ENCODE data around the gene NRIP1.

NRIP1 gene

GRCh38 chr21:15006594-15007230, 58.1 kb downstream of the NRIP1 start:
- peak in 1 of 2 experiments; percentile 25 for DNase-seq

GRCh38 chr21:15005391-15005790, 59.4 kb downstream of the NRIP1 start:
- peak in 1 of 2 experiments; percentile 8 for DNase-seq

DNA sequence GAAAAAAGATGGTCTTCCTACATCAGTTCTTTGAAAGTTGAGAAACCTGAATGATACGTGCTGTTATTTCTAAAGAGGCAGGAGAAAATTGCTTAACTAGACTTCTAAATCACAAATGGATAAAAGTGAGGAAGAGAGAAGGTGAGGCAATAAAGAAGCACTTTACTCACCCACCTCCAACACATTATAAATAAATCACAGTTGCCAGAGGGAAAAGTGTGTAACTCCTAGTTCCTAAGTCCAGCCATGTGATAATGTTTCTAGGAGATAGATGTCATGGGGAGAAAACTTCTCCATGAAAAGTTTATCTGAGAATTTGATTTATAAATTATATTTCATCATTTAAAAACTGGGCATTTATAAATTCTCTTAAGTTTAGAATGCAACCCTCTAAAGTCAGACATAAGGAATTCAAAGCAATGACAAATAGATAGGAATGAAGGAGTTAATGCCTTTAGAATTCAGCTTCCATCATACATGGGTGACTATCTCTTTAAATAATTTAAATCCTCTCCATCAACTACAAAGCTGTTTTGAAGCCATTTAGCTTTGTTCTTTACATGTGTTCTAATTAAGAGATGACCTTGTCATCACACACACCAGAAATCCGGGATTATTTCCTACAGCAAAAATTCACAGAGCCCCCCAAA, 60.0 kb downstream of the NRIP1 start:
- no peak for DNase-seq

- peak; percentile 79 to 94 for DNase-seq
Observed at GRCh38 chr21:15003463-15004135, 61.2 kb downstream of the NRIP1 start.

GRCh38 chr21:15001857-15002606, 62.8 kb downstream of the NRIP1 start:
- peak; percentile 37 to 74 for DNase-seq

GRCh38 chr21:15001113-15001512, 63.7 kb downstream of the NRIP1 start:
- no peak for DNase-seq

DNA sequence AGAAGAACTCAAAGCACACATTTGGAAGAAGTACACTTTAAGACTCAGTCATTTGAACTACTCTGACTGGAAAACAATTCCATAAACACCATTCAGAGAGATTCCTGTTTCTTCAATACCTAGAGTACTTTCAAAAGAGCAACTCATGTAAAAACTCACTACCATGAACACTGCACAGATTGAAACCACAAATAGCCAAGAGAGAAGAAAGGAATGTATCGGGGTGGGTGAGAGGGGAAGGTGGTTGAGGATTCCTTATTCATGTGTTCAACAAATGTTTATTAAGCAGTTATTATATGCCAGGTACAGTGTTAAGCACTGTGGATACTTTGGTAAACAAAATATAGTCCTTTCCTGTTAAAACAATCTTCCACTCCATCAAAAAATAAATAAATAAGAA, 64.7 kb downstream of the NRIP1 start:
- DNase-seq, result no peak

DNA sequence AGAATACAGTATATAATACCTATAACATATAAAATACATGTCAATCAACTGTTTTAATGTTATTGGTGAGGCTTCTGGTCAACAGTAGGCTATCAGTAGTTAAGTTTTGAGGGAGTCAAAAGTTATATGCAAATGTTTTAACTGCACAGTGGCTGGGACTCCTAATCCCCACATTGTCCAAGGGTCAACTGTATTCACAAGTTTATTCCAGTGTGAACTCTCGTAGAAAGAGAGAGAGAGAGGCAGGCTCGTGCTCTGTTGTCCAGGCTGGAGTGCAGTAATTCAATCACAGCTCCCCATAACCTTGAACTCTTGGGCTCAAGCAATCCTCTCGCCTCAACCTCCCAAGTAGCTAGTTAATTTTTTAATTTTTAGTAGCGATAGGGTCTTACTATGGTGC, 66.0 kb downstream of the NRIP1 start:
- DNase-seq, result no peak

DNA sequence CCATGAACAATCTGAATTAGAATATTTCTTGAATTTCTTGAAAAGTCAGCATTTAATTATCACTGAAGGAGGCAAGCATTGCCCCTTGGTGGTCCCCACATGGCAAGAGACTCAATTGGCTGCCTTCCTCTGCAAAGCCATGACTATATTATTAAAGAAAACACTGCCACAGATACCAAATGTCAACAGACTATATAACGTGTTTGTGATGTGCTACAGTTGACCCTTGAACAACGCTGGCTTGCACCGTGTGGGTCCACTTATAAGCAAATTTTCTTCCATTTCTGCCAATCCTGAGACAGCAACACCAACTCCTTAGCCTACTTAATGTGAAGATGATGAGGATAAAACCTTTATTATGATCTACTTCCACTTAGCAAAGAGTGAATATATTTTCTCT, 66.5 kb downstream of the NRIP1 start:
- DNase-seq, result no peak

GRCh38 chr21:14995695-14996490, 68.9 kb downstream of the NRIP1 start:
- peak in 1 of 2 experiments; percentile 25 for DNase-seq

- no peak for DNase-seq
Observed at GRCh38 chr21:14995226-14995625, 69.6 kb downstream of the NRIP1 start.

DNA sequence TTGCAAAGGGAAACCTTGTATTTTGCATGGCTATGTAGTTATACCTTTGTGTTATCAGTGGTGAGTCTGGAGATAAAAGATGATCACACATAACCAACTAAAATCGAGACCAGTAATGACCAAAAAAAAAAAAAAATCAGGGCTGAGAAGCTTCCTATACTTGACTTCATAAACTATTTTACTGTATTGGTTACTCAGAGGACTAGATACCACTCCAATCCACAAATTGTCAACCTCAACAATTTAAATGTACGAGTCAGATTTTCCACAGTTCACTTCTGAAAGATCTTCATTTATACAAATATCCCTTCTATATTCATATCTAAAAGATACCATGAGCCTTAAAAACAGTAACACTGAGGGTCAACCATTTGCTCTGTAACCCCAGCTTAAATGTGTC, 71.7 kb downstream of the NRIP1 start:
- DNase-seq, result no peak

- DNase-seq, result no peak
Observed at GRCh38 chr21:14991957-14992356, 72.8 kb downstream of the NRIP1 start.

GRCh38 chr21:14989359-14989758, 75.4 kb downstream of the NRIP1 start:
- DNase-seq, result peak in 1 of 2 experiments; percentile 4

GRCh38 chr21:14988760-14989159, 76.0 kb downstream of the NRIP1 start:
- no peak for DNase-seq

DNA sequence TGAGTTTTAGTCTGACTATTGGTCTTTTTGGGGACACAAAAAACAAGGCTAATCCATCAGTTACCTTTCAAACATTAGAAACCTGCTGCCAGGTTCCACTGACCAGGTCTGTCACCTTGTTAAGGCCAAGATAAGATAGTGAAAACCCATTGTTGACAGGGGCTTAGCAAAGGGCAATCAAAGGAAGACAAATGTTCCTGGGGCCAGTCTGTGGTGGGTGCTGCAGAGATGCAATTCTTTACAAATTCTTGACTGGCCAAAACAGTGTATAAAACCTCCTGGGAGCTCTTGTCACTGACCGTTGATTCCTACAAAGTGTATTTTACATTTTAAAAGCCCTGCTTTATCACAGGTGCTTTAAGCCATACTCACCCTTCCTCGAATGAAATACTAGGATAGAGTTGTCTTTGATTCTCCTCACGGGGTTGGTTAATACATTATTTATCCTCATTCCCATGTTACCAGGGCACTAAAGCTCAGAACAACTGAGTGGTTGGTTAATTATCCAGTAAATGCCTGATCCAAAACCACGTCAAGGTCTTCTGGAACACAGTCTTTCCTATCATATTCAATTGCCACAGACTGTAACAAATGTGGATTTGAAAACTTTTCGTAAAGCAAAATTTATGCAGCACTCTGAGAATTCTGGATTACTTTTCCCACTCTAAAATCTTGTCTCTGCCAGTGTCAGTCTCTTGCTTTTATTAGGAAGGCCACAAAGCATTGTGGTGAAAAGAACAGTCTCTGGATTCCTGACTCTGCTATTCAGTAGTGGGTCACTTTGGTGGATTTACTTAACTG, 77.2 kb downstream of the NRIP1 start:
- no peak for DNase-seq

DNA sequence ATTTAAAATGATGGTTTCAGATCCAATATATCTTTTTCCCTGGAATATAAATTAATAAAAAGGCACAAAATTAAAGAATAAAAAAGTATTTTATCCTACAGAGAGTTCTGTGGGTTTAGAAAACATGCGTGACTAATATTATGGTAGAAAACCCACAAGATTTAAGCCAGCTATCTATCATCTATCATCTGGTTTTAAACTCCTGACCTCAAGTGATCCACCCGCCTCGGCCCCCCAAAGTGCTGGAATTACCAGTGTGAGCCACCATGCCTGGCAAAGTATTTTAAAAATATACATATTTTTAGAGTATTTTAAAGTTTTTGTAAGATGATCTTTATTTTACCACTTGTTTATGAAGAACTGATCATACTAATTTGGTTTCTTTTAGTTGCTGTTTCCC, 79.5 kb downstream of the NRIP1 start:
- DNase-seq, result no peak

- DNase-seq, result no peak
Observed at GRCh38 chr21:14982336-14982735, 82.5 kb downstream of the NRIP1 start.

DNA sequence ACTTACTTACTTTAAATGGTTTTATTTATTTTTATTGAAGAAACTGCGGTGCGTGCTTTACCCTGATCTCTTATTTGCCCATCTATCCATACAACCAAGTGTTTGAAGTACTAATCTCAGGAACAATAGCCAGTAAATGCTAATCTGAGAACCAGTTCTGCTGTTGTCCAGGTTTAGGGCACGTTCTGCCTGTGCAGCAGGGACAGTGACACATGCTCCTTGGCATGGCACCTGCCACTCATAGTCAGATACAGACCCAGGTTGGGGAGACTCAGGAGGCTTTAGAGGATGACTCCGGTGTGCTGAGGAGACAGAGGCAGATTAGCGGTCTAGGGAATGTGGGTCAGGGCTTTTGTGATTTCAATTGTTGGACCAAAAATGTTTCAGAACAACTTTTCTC, 83.6 kb downstream of the NRIP1 start:
- DNase-seq, result no peak

GRCh38 chr21:14979264-14979663, 85.5 kb downstream of the NRIP1 start:
- DNase-seq, result no peak

DNA sequence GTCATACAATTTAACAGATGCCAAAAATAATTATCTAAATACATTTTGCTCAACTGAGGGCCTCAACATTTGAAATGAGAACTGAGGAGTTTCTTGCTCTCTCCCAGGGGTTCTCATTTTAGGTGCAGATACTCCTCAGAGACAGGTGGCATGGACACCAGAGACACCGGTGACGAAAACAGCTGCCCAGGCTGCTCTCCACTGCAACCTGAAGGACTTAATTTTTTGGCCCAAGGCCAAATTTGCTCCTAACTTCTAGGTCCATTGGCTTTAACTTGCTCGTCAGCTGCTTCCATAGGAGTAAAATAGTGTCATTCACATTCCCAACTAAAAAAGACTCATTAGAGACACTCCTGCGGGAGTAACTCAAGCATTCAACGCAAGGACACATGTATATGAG, 87.0 kb downstream of the NRIP1 start:
- peak in 1 of 2 experiments; percentile 12 for DNase-seq

All from NCI-H2081 (cell line).